Activated CD8-positive, alpha-beta memory T cell treated with anti-CD3 and anti-CD28 coated beads, Interleukin-2, amount 50 U/mL, for 4 hours (primary cell): ENCODE data around the gene ZFYVE9.
"Not testable (repeated sequence)": the region's sequence is repeated elsewhere in the genome, so short reads cannot be mapped to it uniquely, and the experiment has no call there.

ENCODE experiments used
- DNase-seq: peaks from one replicate; pipeline ENCODE4 v3.0.0-alpha.2; 2020

Gene ZFYVE9

DNA sequence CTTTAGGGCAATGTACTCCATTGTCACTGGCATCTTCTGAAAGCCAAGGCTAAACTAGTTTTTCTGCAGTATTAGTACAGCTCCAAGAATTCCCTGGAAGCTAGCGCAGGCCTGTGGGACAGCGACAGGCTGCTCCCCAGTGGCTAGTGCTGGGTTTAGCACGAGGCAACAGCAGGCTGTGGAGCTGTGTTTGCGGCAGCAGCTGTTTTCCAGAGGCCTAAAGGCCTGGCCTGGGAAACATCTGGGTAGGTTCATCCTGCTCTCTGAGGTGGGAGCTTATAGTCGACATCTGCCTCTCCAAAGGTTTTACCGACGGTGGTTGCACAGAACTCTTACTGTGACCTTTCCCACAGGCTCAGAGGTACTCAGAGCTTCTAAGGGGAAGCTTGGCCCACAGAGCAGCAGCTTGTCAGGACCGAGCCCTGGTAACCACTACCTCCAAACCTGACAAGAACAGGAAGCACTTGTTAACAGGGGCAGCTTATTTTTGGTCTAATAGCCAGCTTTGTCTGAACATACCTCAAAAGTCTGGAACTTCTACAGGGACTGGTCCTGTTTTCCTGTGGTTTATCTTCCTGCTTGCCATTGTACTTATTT lies 206.9 kb downstream of the ZFYVE9 start:
- DNase-seq = no peak

- no peak for DNase-seq
Observed at GRCh38 chr1:52352690-52353089, 210.8 kb downstream of the ZFYVE9 start.

DNA sequence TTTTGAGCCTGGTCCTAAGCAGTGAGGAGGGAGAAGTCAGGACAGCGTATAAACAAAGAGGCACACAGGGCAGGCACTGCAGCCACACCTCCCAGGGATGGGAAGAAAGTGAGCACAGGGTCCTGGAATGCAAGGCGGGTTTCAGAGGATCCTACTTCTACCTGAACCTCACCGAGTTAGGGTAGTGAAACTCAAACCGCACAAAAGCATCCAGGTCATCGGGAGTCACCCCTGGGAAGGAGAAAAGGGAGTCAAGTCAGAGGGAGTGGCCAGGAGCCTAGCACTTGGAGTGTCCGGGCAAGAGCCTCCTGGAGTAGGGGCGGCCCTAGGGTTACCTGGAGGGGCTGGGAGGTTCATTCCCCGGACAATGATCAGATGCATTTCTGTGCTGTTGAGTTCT lies 213.5 kb downstream of the ZFYVE9 start:
- DNase-seq = no peak

GRCh38 chr1:52355847-52356505 lies 214.1 kb downstream of the ZFYVE9 start:
- no peak for DNase-seq

- no peak for DNase-seq
Observed at GRCh38 chr1:52356818-52357355, 215.0 kb downstream of the ZFYVE9 start.

DNA sequence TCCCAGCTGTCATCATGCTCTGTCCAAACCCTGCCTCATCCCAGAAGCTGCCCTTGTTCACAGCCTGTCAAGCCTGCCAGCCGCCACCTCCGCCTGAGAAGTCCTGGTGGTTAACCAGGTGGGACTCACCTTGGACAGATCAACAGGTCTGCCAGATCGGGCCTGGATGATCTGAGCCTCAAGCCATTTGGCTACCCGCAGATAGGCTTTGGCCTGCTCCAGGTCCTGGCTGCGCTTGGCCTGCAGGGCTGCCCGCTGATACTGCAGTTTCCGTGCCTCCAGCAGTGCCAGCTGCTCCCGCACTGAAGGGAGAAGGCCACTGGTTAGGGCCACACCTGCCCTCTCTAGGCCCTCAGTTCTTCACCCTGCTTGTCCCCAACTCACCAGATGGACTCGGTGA lies 215.5 kb downstream of the ZFYVE9 start:
- no peak for DNase-seq

DNA sequence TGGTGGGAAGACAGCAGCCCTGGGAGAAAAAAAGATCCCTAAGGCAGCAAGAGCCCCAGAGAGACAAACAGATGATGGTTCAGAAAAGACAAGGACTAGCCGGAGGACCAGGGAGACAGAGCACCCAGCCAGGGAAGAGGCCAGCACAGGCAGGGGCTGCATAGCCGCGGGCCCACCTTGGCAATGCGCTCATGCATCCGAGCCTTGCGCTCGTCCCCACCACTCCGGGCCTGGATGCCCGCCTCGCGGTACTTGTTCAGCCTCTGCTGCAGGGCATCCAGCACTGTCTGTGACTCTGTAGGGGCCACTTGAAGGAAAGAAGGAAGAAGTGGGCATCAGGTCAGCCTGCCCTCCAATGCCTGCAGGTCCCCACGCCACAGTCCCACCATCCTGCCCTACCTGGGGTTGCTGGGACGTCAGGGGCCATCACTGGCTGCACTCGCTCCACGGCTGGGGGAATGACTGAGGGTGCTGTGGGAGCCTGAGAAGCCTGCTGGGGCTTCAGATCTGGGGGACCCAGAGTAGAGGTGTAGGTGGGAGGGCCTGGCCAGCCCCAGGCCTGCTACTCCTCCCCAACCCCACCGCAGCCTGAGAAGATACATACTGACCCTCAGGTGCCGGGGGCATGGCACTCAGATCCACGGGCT lies 217.1 kb downstream of the ZFYVE9 start:
- DNase-seq = no peak

DNA sequence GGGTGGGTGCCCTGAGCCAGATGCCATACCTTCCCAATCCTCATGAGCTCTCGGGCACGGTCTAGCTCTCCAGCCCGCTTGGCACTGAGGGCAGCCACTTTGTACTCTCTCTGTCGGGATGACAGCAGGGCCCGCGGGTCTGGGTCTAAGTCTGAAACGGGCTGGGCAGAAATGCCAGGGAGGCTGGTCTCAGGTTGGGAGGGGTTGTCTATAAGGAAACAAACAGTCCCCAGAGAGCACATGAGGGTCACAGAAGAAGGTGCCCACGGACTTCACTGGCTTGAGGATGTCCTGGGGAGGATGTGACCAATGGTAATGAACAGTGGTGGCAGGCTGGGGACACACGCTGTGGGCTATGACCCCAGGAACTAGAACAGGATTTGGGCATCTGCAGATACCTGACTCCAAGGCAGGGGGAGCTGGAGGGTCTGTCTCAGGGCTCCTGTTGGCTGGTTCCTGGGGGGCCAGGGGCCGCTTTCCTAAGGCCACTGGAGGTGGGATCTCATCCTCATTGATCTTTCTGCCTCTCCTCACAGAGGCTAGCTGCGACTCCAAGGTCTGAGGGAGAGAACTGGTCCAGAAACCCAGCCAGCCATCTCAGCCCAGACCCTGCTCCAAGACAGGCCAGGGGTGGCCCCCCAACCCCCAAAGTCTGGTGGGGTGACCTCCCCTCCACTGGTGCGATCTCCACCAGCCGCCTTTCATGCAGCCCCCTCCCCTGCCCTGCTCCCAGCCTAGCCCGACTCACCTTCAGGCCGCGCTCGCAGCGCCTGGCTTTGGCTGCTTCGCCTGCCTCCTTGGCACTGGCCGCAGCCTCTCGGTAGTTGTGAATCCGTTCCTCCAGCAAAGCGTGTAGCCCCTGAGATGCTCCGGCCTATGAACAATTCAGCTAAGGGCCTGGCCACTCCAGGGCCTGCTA lies 218.0 kb downstream of the ZFYVE9 start:
- no peak for DNase-seq

- DNase-seq = no peak
Observed at GRCh38 chr1:52360595-52360968, 218.7 kb downstream of the ZFYVE9 start.

- DNase-seq = no peak
Observed at GRCh38 chr1:52364235-52364839, 222.4 kb downstream of the ZFYVE9 start.

DNA sequence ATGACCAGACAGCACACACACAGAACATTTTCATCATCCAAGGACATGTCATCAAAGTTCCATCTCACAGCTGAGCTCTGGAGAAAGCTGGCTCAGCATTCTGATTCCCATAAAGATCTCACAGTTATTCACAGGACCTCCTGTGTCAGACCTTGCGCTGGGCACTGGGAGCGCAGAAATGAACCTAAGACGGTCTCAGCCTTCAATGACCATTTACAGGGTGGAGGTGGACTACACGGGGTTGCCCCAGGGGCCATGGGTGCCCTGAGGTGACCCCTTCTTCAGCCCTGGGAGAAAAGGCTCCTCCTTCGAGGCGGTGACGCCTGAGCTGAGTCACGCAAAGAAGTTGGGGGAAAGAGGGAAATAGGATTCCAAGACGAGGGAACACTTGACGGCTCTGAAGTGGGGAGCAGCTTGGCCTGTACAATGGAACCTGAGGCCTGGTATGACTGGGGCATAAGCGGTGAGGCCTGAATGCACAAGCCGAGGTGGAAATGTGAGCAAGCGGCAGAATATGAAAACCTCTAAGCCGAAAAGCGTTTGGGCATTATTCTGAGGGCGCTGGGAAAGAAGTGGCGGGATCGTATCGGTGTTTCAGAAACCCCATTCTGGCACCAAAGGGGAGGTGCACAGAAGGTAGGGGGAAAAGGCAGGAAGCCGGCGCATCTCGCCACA lies 223.3 kb downstream of the ZFYVE9 start:
- no peak for DNase-seq

GRCh38 chr1:52365746-52366516 lies 224.0 kb downstream of the ZFYVE9 start, which contains the start of gene CC2D1B:
Gene CC2D1B, minus strand, starts transcription at chr1:52366205. Its CDS starts 1,585 bp downstream, at chr1:52364620.
- peak; percentile 99 for DNase-seq

DNA sequence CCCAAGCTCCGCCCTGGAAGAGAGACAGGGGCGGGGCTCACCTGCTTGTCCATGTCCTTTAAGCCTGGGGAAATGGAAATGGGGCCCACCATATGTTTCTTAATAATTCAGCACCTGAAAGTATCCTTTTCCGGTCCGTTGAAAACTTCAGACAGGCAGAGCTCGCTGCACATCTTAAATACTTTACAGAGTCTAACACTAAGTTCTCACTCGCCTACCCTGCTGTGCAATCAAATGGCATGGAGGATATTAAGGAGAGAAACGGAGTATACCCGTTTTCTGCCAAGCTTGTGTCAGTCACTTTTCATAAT lies 224.6 kb downstream of the ZFYVE9 start:
- no peak for DNase-seq

- DNase-seq = no peak
Observed at GRCh38 chr1:52367272-52367671, 225.4 kb downstream of the ZFYVE9 start.

- DNase-seq = peak; percentile 57
Observed at GRCh38 chr1:52368383-52369172, 226.7 kb downstream of the ZFYVE9 start.

GRCh38 chr1:52369851-52370250 lies 228.0 kb downstream of the ZFYVE9 start:
- DNase-seq = not testable (repeated sequence)

DNA sequence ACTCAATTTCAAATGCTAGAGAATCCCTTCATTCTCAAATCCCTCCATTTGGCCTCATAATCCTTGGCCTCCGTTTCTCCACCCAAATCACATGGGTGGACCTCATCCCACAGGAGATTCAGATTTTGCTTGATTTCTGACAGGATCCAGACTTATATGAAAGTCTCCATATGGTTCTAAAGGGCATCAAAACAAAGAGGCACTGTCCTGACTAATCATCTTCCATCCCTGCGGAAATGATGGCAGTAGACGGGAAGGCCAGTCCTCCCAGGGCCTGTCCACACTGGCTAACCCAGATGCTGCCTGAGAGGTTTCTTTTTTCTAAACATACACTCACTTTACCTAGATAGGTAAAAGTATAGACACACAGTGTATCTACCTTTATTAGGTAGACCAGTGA lies 243.5 kb downstream of the ZFYVE9 start:
- no peak for DNase-seq

DNA sequence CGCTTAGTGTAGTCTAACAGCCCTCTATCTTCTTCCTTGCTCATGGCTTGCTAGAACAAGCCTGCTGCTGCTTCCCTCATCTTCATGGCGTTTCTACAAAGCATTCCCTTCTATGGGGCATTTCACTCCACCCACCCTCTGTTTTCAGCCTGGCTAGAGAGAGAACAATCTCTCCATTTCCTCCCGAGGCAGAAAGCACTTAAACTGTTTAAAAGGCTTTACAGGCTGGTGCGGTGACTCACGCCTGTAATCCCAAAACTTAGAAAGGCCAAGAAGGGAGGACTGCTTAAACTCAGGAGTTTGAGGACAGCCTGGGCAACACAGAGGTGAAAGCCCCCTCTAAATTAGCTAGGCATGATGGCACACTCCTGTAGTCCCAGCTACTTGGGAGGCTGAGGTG lies 244.6 kb downstream of the ZFYVE9 start:
- no peak for DNase-seq

DNA sequence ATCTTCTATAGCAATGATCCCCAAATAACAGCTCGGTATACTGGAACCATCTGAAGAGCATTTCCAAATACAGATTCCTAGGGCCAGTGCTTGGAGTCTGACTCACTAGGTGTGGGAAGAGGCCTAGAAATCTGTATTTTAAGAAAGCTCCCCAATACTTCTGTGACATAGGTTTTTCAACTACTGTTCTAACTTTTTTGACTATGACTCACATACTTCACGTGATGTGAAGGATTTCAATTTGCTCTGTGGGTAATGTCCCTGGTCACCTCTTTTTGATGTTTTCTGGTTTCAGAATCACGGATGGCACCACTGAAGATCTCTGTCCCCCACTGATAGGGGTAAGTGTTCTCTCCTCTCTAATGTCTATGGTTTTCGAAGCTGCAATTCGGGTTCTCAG lies 251.3 kb downstream of the ZFYVE9 start:
- DNase-seq = no peak
